Ovary (tissue), 9 donors: ENCODE measurements around the gene LIN9. TPM values are rescaled to one million over a fixed set of nuclear protein-coding genes. Genes with fewer than 3 reads are reported as not detected.
"Not testable (repeated sequence)": the region's sequence is repeated elsewhere in the genome, so short reads cannot be mapped to it uniquely, and the experiment has no call there.

Experiments
- DNase-seq, 5 donors: peaks; one replicate each; pipeline ENCODE4 v3.0.0-alpha.2; 2019 to 2020
- H3K27ac ChIP-seq, 2 donors: fragments of 200-600 bp; one replicate each; pipeline versions ENCODE4 v1.5.1 to v1.8.0; 2019 to 2022
- H3K27me3 ChIP-seq: fragments of 200-600 bp; one replicate; pipeline ENCODE4 v1.8.0; 2022
- H3K36me3 ChIP-seq: fragments of 200-600 bp; sonication (generic); one replicate; pipeline ENCODE4 v1.5.1; 2019
- H3K4me1 ChIP-seq: one replicate; pipeline ENCODE4 v1.8.1; 2013; ENCODE audit warnings: mild to moderate bottlenecking, moderate library complexity; ENCODE audit not compliant: insufficient read depth
- H3K4me3 ChIP-seq: fragments of 200-600 bp; sonication (generic); one replicate; pipeline ENCODE4 v1.5.1; 2017
- H3K9me3 ChIP-seq, 2 donors: fragments of 200-600 bp in 1 of 2; sonication (generic) in 1 of 2; one replicate each; pipeline versions ENCODE4 v1.5.1 to v1.8.1; 2013 to 2019; ENCODE audit warnings: mild to moderate bottlenecking in 1 of 2, moderate library complexity in 1 of 2
- EP300 ChIP-seq: sonication (generic); formaldehyde crosslinking; IDR thresholded peaks from one replicate; pipeline ENCODE4 v1.6.1; 2017; ENCODE audit warnings: antibody characterized with exemption
- POLR2A ChIP-seq: fragments of 450-650 bp; IDR thresholded peaks from one replicate; pipeline ENCODE4 v1.6.1; 2017; ENCODE audit warnings: antibody characterized with exemption, mild to moderate bottlenecking, moderate library complexity
- WGBS, 3 donors: extraction: QIAGEN DNeasy Blood & Tissue Kit in 1 of 3; methylation state at CpG; one replicate each; pipeline versions ENCODE4 v1.1.5 to v1.1.7; 2013 to 2017; 5-methylcytosine and 5-hydroxymethylcytosine counted together
- intact Hi-C, 4 donors: fragments of 100-400 bp; cut with DNase I; formaldehyde crosslinking; loops; one replicate each; pipeline versions ENCODE4 v1.11.0 to v1.15.1; 2022 to 2023
- polyA plus RNA-seq, 2 donors: library from polyadenylated mRNA; stranded (reverse); fragments of 200-250 nt in 1 of 2; fragments of 350-450 nt in 1 of 2; fragmentation: Illumina TruSeq in 1 of 2; extraction: RNeasy Lipid Tissue Mini Kit (QIAGEN cat#74804) in 1 of 2; gene quantifications; one replicate each; pipeline ENCODE4 v1.2.3, GENCODE V29; 2013 to 2014
- total RNA-seq, 7 donors: library from RNA; depleted of rRNA in 2 of 7; stranded (reverse); fragments of >200 nt in 2 of 7; fragmentation: NEBNext Ultra II Directional in 3 of 7; extraction: Animal tissue kit (Norgen Biotek cat#: 25700) in 3 of 7; gene quantifications; one replicate each; pipeline versions ENCODE4 v1.1.0 to v1.2.4, GENCODE V29; 2016 to 2023
- TF ChIP-seq, protein P1 (sequence below), 3 donors: fragments of 450-650 bp in 2 of 3; fragments of 200-600 bp in 1 of 3; IDR thresholded peaks; one replicate each; pipeline versions ENCODE4 v1.5.1 to v1.8.0; 2016 to 2022; ENCODE audit warnings: antibody characterized with exemption in 3 of 3, mild to moderate bottlenecking in 1 of 3
- donor health status: DM: no; HTN: no; CAD: no; lungs with moderate emphysema.
- donor health status: DM: no; HTN: no; CAD: no.
- donor health status: Bipolar disorder and iron deficiency.
- donor health status: DM: yes; HTN: yes; CAD: no.
- donor health status: DM: no; HTN: no; CAD: no.
- donor health status: DM: yes; HTN: yes; CAD: no.

The LIN9 gene
- total and polyA plus RNA-seq, 9 donors: 3.1 to 8.6 (median 4.3) TPM

DNA sequence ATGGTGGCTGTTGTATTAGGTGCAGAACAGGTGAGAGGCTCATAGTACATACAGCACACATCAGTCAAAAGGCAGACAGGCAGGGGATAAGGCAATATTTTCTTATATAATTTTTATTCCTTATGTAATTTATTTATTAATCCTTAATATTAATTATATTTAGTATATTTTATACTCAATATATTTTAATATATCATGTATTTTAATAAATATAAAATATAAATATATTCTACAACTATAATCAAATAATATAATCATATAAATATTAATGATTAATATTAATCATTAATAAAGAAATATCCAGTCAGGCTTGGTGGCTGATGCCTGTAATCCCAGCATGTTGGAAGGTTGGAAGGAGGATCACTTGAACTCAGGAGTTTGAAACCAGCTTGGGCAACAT, 104.8 kb downstream of the LIN9 start:
- Histone ChIP-seq H3K27ac (no peak overlapping the region), H3K4me3 (no peak overlapping the region), H3K27me3 (no peaks in the 10 kb centered on the region), H3K4me1 (no peaks in the 10 kb centered on the region), H3K36me3 (no peaks in the 10 kb centered on the region), H3K9me3 (no peaks in the 10 kb centered on the region)
- intact Hi-C loops: loop anchor here in 1 of 4 donors (10.0 kb wide), 1 partner anchor 121 kb away; no protein-coding TSS in a partner anchor
- DNase-seq: no peak
- TF ChIP-seq EP300: no peak
- TF ChIP-seq, protein P1, sequence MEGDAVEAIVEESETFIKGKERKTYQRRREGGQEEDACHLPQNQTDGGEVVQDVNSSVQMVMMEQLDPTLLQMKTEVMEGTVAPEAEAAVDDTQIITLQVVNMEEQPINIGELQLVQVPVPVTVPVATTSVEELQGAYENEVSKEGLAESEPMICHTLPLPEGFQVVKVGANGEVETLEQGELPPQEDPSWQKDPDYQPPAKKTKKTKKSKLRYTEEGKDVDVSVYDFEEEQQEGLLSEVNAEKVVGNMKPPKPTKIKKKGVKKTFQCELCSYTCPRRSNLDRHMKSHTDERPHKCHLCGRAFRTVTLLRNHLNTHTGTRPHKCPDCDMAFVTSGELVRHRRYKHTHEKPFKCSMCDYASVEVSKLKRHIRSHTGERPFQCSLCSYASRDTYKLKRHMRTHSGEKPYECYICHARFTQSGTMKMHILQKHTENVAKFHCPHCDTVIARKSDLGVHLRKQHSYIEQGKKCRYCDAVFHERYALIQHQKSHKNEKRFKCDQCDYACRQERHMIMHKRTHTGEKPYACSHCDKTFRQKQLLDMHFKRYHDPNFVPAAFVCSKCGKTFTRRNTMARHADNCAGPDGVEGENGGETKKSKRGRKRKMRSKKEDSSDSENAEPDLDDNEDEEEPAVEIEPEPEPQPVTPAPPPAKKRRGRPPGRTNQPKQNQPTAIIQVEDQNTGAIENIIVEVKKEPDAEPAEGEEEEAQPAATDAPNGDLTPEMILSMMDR (IDR thresholded peaks at IDR 0.05): no peak
- no peak for TF ChIP-seq POLR2A

DNA sequence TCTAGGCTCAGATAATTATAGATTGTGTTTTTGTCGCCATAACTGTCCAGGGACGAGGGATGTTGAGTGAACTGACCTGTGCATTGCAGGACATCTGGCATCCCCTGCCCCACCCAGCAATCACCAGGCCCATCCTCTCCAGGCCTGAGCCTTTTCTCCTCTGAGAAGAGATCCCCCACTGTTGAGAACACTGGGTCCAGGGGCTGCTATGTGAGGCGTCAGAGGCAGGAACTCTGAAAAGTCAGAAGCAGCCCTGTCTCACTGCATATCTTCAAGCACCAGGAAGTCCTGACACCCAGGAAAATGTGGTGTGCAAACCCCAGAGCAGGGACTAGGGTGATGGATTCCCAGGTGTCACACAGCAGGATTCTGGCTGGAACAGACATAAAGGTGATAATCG, 105.3 kb downstream of the LIN9 start:
- whole genome bisulfite sequencing, 3 donors: 83 to 91% (median 90%) methylated on average over 4 of the region's 4 CpGs
- intact Hi-C loops: loop anchor here in 1 of 4 donors (10.0 kb wide), 1 partner anchor 121 kb away; no protein-coding TSS in a partner anchor
- no peaks in the 10 kb centered on the region for H3K27me3 ChIP-seq
- no peak overlapping the region for H3K4me3 ChIP-seq
- H3K36me3 ChIP-seq: no peaks in the 10 kb centered on the region
- DNase-seq: no peak
- H3K9me3 ChIP-seq: no peaks in the 10 kb centered on the region
- H3K4me1 ChIP-seq: no peaks in the 10 kb centered on the region
- H3K27ac ChIP-seq: no peak overlapping the region
- TF ChIP-seq EP300 (no peak), POLR2A (no peak)
- TF ChIP-seq, protein P1 (IDR thresholded peaks at IDR 0.05): no peak

DNA sequence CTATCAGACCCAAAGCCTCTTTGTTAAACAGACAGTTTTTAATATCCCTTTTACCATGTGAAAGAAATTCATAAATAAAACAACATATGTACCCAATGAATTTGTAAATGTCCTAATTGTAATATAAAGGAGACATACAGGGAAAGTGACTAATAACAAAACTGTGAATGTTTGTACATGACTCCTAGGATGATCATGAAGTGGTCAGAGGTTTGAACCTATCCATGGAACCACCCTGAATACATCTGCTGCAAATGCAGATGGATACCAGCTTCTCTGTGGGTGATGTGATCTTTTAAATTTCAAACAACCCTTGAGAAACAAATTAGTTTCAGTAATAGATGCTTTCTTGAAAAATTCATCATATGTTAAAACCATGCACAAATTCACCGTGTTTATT, 105.7 kb downstream of the LIN9 start:
- H3K27me3 ChIP-seq: no peaks in the 10 kb centered on the region
- 82 to 91% (median 83%) methylated on average over 1 of the region's 1 CpG for WGBS, 3 donors
- H3K4me1 ChIP-seq: no peaks in the 10 kb centered on the region
- no peak overlapping the region for H3K27ac ChIP-seq
- intact Hi-C loops: loop anchor here in 1 of 4 donors (10.0 kb wide), 1 partner anchor 122 kb away; no protein-coding TSS in a partner anchor
- TF ChIP-seq EP300 (no peak), POLR2A (no peak)
- TF ChIP-seq, protein P1 (IDR thresholded peaks at IDR 0.05): no peak
- H3K4me3 ChIP-seq: no peak overlapping the region
- no peaks in the 10 kb centered on the region for H3K36me3 ChIP-seq
- no peak for DNase-seq
- H3K9me3 ChIP-seq: no peaks in the 10 kb centered on the region

DNA sequence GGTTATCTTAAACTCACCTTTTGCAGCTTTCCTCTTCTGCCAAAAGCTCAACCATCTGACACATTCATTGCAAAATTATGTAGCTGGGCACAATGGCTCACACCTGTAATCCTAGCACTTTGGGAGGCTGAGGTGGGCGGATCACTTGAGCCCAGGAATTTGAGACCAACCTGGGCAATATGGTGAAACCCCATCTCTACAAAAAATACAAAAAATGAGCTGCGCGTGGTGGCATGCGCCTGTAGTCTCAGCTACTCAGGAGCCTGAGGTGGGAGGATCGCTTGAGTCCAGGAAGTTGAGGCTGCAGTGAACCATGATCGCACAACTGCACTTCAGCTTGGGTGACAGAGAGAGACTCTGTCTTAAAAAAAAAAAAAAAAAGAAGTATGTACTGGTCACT, 106.3 kb downstream of the LIN9 start:
- 88 to 91% (median 89%) methylated on average over 6 of the region's 6 CpGs for whole genome bisulfite sequencing, 3 donors
- intact Hi-C loops: loop anchor here in 1 of 4 donors (10.0 kb wide), 1 partner anchor 122 kb away; no protein-coding TSS in a partner anchor
- not testable (repeated sequence) for H3K4me3 ChIP-seq, H3K9me3 ChIP-seq, H3K36me3 ChIP-seq, H3K27me3 ChIP-seq, H3K27ac ChIP-seq, DNase-seq, H3K4me1 ChIP-seq

DNA sequence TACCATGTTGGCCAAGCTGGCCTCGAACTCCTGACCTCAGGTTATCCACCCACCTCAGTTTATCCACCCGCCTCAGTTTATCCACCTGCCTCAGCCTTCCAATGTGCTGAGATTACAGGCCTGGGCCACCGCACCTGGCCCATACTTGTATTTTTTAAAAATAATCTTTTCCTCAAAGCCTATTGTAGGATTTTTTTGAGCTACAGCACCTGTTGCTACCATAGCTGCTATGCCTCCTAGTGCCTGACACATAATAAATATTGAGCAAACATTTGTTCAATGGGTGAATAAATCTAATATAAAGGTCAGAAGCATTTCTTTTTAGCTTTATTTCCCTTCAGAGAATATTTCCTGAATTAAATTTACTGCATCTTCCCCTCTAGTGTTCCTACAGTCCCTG, 106.7 kb downstream of the LIN9 start:
- Histone ChIP-seq H3K27me3 (no peaks in the 10 kb centered on the region), H3K27ac (no peak overlapping the region), H3K4me1 (no peaks in the 10 kb centered on the region), H3K9me3 (no peaks in the 10 kb centered on the region), H3K36me3 (no peaks in the 10 kb centered on the region), H3K4me3 (no peak overlapping the region)
- no peak for DNase-seq
- 82 to 97% (median 89%) methylated on average over 3 of the region's 3 CpGs for WGBS, 3 donors
- no peak for TF ChIP-seq POLR2A
- intact Hi-C loops: loop anchor here in 1 of 4 donors (10.0 kb wide), 1 partner anchor 123 kb away; no protein-coding TSS in a partner anchor
